ENCODE measurements around the gene HAVCR2.

- TF ChIP-seq CTCF (conservative IDR thresholded peaks at IDR 0.05), result no peak
- no peak for TF ChIP-seq EZH2 (IDR thresholded peaks at IDR 0.05; ENCODE audit: low read depth)
These were observed at the start of gene HAVCR2 for GRCh38 chr5:157108976-157109375.
